Right renal cortex interstitium (tissue), 3 donors: ENCODE data around the gene PEAR1. TPM values are rescaled to one million over a fixed set of nuclear protein-coding genes. Genes with fewer than 3 reads are reported as not detected.

Source experiments
- DNase-seq, 3 donors: peaks; one replicate each; pipeline ENCODE4 v3.0.0-alpha.2; 2013; ENCODE audit warnings: low read depth in 3 of 3, low spot score in 2 of 3
- polyA plus RNA-seq, 3 donors: library from polyadenylated mRNA; unstranded; fragments of 120-200 nt; gene quantifications; one replicate each; pipeline ENCODE4 v1.2.1, GENCODE V29; 2013; ENCODE audit not compliant: insufficient read length in 3 of 3

Gene PEAR1
- polyA plus RNA-seq, 3 donors: 16.7 to 19.2 (median 17.7) TPM

- DNase-seq: no peak
These were observed 42.1 kb downstream of the PEAR1 start for GRCh38 chr1:156935505-156936128.

DNA sequence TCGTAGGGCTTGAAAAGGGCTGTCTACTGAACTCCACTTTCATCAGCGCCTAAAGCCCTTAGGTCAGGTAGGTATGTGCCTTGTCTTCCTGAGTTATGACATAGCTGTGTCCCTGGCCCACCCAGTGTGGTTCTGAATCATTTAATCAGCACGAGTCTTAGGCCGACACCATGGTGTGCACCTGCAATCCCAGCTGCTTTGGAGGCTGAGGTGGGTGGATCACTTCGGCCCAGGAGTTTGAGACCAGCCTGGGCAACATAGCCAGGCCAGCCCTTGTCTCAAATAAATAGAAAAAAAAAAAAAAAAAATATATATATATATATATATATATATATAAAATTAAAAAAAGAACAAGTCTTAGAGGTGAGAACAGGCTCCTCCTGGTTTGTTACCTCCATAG, 42.7 kb downstream of the PEAR1 start:
- DNase-seq: no peak

GRCh38 chr1:156936721-156937220, 43.3 kb downstream of the PEAR1 start:
- DNase-seq: no peak

- no peak for DNase-seq
These were observed 44.4 kb downstream of the PEAR1 start for GRCh38 chr1:156937883-156938282.

- DNase-seq: no peak
These were observed 45.3 kb downstream of the PEAR1 start for GRCh38 chr1:156938813-156939212.

GRCh38 chr1:156939786-156940334, 46.3 kb downstream of the PEAR1 start:
- no peak for DNase-seq

DNA sequence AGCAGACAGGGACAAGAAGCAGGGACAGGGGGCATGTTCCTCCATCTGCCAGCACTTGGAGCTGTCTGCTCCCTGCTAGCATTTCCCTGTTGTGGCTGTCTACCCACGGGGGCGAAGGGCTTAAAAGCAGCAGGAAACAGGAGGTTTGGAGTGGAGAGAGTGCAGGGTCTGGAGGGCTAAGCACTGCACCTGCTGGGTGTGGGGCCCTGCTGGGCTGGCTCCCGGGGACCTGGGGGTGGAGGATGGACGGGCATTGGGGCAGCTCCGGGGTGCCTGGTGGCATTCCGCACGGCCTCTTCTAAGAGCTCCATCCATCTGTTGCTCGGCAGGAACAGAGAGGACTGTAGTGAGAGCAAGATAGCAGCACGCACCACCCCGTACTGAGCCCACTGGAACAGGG, 48.2 kb downstream of the PEAR1 start:
- no peak for DNase-seq

- DNase-seq: no peak
These were observed 48.7 kb downstream of the PEAR1 start for GRCh38 chr1:156942176-156942575.

- no peak for DNase-seq
These were observed 49.1 kb downstream of the PEAR1 start for GRCh38 chr1:156942576-156942975.

- no peak for DNase-seq
These were observed 50.2 kb downstream of the PEAR1 start for GRCh38 chr1:156943756-156944155.

GRCh38 chr1:156944268-156944667, 50.8 kb downstream of the PEAR1 start:
- DNase-seq: no peak

GRCh38 chr1:156944848-156945247, 51.3 kb downstream of the PEAR1 start:
- DNase-seq: no peak

GRCh38 chr1:156945881-156946661, 52.6 kb downstream of the PEAR1 start:
- DNase-seq: no peak

- DNase-seq: no peak
These were observed 53.6 kb downstream of the PEAR1 start for GRCh38 chr1:156947127-156947526.

GRCh38 chr1:156947818-156948525, 54.5 kb downstream of the PEAR1 start:
- no peak for DNase-seq

GRCh38 chr1:156948708-156949107, 55.2 kb downstream of the PEAR1 start:
- DNase-seq: no peak

GRCh38 chr1:156949127-156949526, 55.6 kb downstream of the PEAR1 start:
- DNase-seq: no peak

DNA sequence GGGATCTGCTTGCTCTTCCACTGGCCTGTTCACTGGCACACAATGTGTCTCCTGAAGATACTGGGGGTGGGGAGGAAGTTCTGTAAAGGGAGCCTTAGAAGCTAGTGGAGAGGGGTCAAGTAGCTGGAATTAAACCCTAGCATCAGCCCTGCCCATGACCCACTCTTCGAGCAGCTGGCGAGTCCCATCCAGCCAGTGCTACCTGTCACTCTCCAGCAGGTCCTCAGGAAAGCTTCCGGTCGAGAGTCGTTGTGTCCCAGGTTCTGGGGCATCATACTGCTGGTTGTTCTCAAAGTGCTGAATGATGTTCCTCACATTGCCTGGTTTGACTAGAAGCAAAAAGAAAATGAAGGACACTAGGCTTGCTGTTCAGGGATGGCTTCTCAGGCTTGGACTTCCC, 57.9 kb downstream of the PEAR1 start:
- DNase-seq: no peak

GRCh38 chr1:156953571-156953970, 60.1 kb downstream of the PEAR1 start:
- DNase-seq: no peak

DNA sequence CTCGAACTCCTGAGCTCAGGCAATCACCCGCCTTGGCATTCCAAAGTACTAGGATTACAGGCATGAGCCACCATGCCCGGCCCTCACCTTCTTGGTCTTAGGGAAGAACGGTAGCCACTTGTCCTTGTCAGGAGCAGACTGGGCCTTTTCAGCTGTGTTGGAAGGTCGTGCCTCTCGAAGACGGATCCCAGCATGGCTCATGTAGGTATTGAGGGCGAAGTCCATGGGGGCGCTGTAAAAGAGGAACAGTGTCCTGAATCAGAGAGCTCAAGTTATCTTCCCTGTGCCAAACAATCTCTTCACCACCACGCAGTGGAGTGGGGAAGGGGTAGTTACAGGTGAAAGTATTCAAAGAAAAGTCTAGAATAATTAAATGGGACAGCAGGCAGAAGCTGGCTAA, 62.8 kb downstream of the PEAR1 start:
- no peak for DNase-seq

GRCh38 chr1:156957634-156958033, 64.1 kb downstream of the PEAR1 start:
- DNase-seq: no peak
